Fibroblast of the aortic adventitia (primary cell): ENCODE measurements around the gene NCK2. TPM values are rescaled to one million over a fixed set of nuclear protein-coding genes. Genes with fewer than 3 reads are reported as not detected.
"Not testable (repeated sequence)": the region's sequence is repeated elsewhere in the genome, so short reads cannot be mapped to it uniquely, and the experiment has no call there.

Source experiments
- DNase-seq: peaks from one replicate; pipeline ENCODE4 v3.0.0-alpha.2; 2010; ENCODE audit warnings: low read depth
- H3K4me3 ChIP-seq: 2 replicates; pipeline ENCODE4 v1.5.1; 2011; ENCODE audit warnings: low read depth, mild to moderate bottlenecking, control low read depth, low read length, moderate library complexity
- CTCF ChIP-seq: IDR thresholded peaks from 2 replicates; pipeline ENCODE4 v1.5.1; 2011; ENCODE audit warnings: mild to moderate bottlenecking, low read length, control low read depth, inconsistent platforms; ENCODE audit not compliant: insufficient read depth
- total RNA-seq: library from RNA; depleted of rRNA; stranded (reverse); fragments of >200 nt; gene quantifications from 2 replicates; pipeline ENCODE4 v1.2.3, GENCODE V29; 2012; ENCODE audit warnings: low replicate concordance

The NCK2 gene
- total RNA-seq, 1 donor: 9.4 TPM

- H3K4me3 ChIP-seq: no peak overlapping the region
- no peak for DNase-seq
- TF ChIP-seq CTCF: no peak
Observed at GRCh38 chr2:105893011-105893995, 148.6 kb downstream of the NCK2 start.

DNA sequence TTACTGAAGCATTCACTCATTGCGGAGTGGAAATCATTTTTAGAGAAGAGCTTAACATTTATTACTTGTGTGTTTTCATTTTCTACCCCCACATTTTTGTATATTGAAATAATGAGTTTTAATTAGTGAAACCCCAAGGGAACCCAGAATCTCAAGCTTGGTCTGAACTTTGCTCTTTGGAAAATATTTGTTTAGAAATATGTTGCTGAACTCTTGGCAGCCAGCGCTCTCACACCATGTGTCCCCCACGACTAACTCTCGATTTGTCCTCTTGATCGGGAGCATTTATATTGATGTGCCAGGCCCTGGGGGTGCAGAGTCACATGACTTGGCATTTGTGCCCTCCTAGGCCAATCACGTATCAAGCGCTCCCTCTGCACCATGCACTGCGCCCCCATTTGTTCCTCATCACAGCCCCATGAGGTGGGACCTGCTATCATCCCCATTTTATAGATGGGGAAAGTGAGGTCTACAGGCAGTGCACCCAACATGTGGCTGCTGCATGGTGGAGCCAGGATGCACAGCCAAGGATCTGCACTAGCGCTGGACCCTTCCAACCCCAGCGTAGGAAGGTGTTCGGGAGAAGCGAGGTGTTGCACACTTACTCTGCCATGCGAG lies 149.7 kb downstream of the NCK2 start:
- no peak for DNase-seq
- no peak overlapping the region for H3K4me3 ChIP-seq
- no peak for TF ChIP-seq CTCF

GRCh38 chr2:105895990-105896764 lies 151.5 kb downstream of the NCK2 start:
- H3K4me3 ChIP-seq: no peak overlapping the region
- no peak for TF ChIP-seq CTCF
- no peak for DNase-seq

DNA sequence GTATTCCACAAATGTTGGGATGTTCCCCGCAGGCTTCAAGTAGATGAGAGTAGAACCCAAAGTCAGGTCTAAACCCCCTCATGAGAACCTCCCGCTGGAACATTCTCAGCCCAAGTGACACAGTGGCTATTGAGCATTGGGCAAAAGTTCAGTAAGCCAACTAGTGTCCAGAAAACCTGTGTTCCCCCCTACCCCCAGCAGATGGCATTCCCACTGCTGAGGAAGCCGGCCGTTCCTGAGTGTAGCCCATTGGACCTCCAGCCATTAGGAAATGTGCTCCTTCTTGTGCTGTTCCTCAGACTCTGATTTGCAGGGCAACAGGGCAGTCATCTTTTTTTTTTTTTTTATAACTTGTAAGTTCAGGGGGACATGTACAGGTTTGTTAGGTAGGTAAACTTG lies 152.1 kb downstream of the NCK2 start:
- DNase-seq: no peak
- TF ChIP-seq CTCF: no peak
- H3K4me3 ChIP-seq: no peak overlapping the region

DNA sequence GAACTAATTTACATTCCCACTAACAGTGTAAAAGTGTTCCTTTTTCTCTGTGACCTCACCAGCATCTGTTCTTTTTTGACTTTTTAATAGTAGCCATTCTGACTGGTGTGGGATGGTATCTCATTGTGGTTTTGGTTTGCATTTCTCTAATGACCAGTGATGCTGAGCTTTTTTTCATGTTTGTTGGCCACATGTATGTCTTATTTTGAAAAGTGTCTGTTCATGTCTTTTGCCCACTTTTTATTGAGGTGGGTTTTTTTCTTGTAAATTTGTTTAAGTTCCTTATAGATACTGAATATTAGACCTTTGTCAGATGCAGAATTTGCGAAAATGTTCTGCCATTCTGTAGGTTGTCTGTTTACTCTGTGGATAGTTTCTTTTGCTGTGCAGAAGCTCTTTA lies 153.0 kb downstream of the NCK2 start:
- not testable (repeated sequence) for H3K4me3 ChIP-seq, DNase-seq

DNA sequence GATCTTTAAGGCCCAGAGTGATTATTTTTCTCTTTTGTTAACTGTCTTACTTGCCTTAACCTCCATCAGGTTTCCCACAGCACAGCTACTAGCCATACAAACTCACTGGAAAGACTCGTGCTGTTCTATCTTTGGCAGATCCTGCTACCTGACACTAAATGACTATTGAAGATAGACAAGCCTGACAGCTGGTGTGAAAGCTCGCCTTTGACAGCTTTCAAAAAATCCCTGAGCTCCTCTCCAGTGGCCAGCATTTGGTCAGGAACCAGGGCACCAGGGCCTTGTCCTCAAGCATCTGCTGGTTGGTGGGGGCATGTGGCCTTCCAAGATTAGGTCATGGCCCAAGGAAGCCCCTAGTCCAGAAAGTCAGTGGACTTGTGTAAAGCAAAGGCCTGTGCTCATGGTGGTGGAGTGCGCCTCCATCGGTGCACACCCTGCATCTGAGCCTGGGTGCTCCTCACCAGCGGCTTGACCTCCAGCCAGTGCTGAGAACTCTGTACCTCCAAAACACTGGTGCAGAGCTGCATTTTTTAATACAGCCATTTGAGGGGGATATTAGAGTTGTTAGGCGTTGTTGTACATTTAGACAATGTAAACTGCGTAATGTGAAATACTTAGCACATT lies 158.5 kb downstream of the NCK2 start:
- no peak for TF ChIP-seq CTCF
- no peak overlapping the region for H3K4me3 ChIP-seq
- no peak for DNase-seq
